ENCODE data around the gene TJAP1. TPM values are rescaled to one million over a fixed set of nuclear protein-coding genes. Genes with fewer than 3 reads are reported as not detected.
A peak's percentile ranks its signal among the peaks of the same experiment; 100 is the strongest.

The TJAP1 gene
- total RNA-seq, 1 experiment from 2014 or later: 50.5 TPM

- H3K4me3 ChIP-seq: peak overlapping the region; percentile 72; the same call in 1 of the 2 replicates
- peak in 1 of 2 experiments; percentile 61 for DNase-seq
- H3K27ac ChIP-seq: no peak overlapping the region
- H3K27me3 ChIP-seq (ENCODE audit: insufficient read depth, low read depth): no peaks in the 10 kb centered on the region
- peak overlapping the region; percentile 99 for H3K4me2 ChIP-seq
- no peaks in the 10 kb centered on the region for H3K79me2 ChIP-seq (ENCODE audit: low read depth)
- no peaks in the 10 kb centered on the region for H3K9me3 ChIP-seq (ENCODE audit: insufficient read depth, low read depth)
- no TSS peak for BruUV-seq (replicated peaks)
- CTCF ChIA-PET: interaction anchor here (1.5 kb wide), 1 partner anchor 44 kb away, joined by 3 read pairs; no protein-coding TSS in a partner anchor
- TF ChIP-seq CTCF (conservative IDR thresholded peaks at IDR 0.05) (peak; percentile 93), EZH2 (IDR thresholded peaks at IDR 0.05; ENCODE audit: low read depth) (no peak)
- H3F3A ChIP-seq (ENCODE audit: insufficient read depth, low read depth): peaks cover 19% of the 10 kb centered on the region
- H3K36me3 ChIP-seq (ENCODE audit: low read depth): peaks cover 3% of the 10 kb centered on the region
- H3K4me1 ChIP-seq (replicated peaks; ENCODE audit: insufficient read depth): 0 out of 2 replicates have a peak, but pooled peaks cover 14% of the 10 kb centered on the region
- intact Hi-C loops (cut with micrococcal nuclease; ENCODE audit: unreplicated experiment): loop anchor here (1.0 to 2.0 kb wide), 4 partner anchors 27 to 191 kb away; partner anchors contain the start of gene ABCC10
- H2AFZ ChIP-seq: no peak overlapping the region
- no peaks in the 10 kb centered on the region for H4K20me1 ChIP-seq (ENCODE audit: insufficient read depth)
- no peaks in the 10 kb centered on the region for H3K9me2 ChIP-seq (ENCODE audit: insufficient read depth)
- POLR2A ChIA-PET (ENCODE audit: unreplicated experiment): interaction anchor here (1.0 kb wide), 1 partner anchor 263 kb away, joined by 7 read pairs; no protein-coding TSS in a partner anchor
These were observed 23.1 kb upstream of the TJAP1 start for GRCh38 chr6:43454290-43454695.

GRCh38 chr6:43454696-43455530 is 22.5 kb upstream of the TJAP1 start:
- peak in 1 of 2 experiments; percentile 86 for DNase-seq
- H3K27ac ChIP-seq: no peak overlapping the region
- ChIA-PET POLR2A (ENCODE audit: unreplicated experiment) (interaction anchor here (0.5 to 1.0 kb wide), 2 partner anchors 38 to 263 kb away, joined by 4 to 7 read pairs; no protein-coding TSS in a partner anchor), CTCF (interaction anchor here (0.6 to 1.5 kb wide), 3 partner anchors 32 to 431 kb away, joined by 3 to 5 read pairs (median 3); no protein-coding TSS in a partner anchor)
- H3K79me2 ChIP-seq (ENCODE audit: low read depth): no peaks in the 10 kb centered on the region
- no peaks in the 10 kb centered on the region for H3K9me2 ChIP-seq (ENCODE audit: insufficient read depth)
- no peaks in the 10 kb centered on the region for H3K9me3 ChIP-seq (ENCODE audit: insufficient read depth, low read depth)
- peak overlapping the region; percentile 74 for H2AFZ ChIP-seq
- H4K20me1 ChIP-seq (ENCODE audit: insufficient read depth): no peaks in the 10 kb centered on the region
- TF ChIP-seq EZH2 (IDR thresholded peaks at IDR 0.05; ENCODE audit: low read depth): 0 out of 2 replicates have a peak, but pooled peaks have one; percentile 67
- peak; percentile 38; the same call in 1 of the 2 replicates for TF ChIP-seq CTCF (conservative IDR thresholded peaks at IDR 0.05)
- no TSS peak for BruUV-seq (replicated peaks)
- H3F3A ChIP-seq (ENCODE audit: insufficient read depth, low read depth): peaks cover 19% of the 10 kb centered on the region
- peak overlapping the region; percentile 99 for H3K4me2 ChIP-seq
- intact Hi-C loops (cut with micrococcal nuclease; ENCODE audit: unreplicated experiment): loop anchor here (1.0 to 2.0 kb wide), 4 partner anchors 28 to 192 kb away; partner anchors contain the start of gene ABCC10
- no peaks in the 10 kb centered on the region for H3K27me3 ChIP-seq (ENCODE audit: insufficient read depth, low read depth)
- peaks cover 3% of the 10 kb centered on the region for H3K36me3 ChIP-seq (ENCODE audit: low read depth)
- H3K4me3 ChIP-seq: peak overlapping the region; percentile 72
- 0 out of 2 replicates have a peak, but pooled peaks cover 14% of the 10 kb centered on the region for H3K4me1 ChIP-seq (replicated peaks; ENCODE audit: insufficient read depth)
